GM15510 (cell line): ENCODE data around the gene VPS13D.

ENCODE experiments used
- POLR2A ChIP-seq: IDR thresholded peaks from 3 replicates; pipeline ENCODE4 v1.6.1; 2011; ENCODE audit warnings: borderline replicate concordance; ENCODE audit not compliant: insufficient read length; ENCODE audit errors: extremely low read depth

The VPS13D gene

GRCh38 chr1:12502336-12503109 is 272.7 kb downstream of the VPS13D start:
- TF ChIP-seq POLR2A: no peak

- TF ChIP-seq POLR2A: no peak
These were observed 273.9 kb downstream of the VPS13D start for GRCh38 chr1:12503709-12504108.

GRCh38 chr1:12504601-12505000 is 274.8 kb downstream of the VPS13D start:
- no peak for TF ChIP-seq POLR2A

GRCh38 chr1:12505231-12505630 is 275.4 kb downstream of the VPS13D start:
- no peak for TF ChIP-seq POLR2A

GRCh38 chr1:12505639-12506280 is 275.9 kb downstream of the VPS13D start:
- TF ChIP-seq POLR2A: no peak

GRCh38 chr1:12506281-12507280 is 276.8 kb downstream of the VPS13D start:
- no peak for TF ChIP-seq POLR2A

- TF ChIP-seq POLR2A: no peak
These were observed 277.8 kb downstream of the VPS13D start for GRCh38 chr1:12507631-12508030.

- TF ChIP-seq POLR2A: no peak
These were observed 279.0 kb downstream of the VPS13D start for GRCh38 chr1:12508849-12509248.

- TF ChIP-seq POLR2A: no peak
These were observed 281.3 kb downstream of the VPS13D start for GRCh38 chr1:12511128-12511484.

- TF ChIP-seq POLR2A: no peak
These were observed 282.0 kb downstream of the VPS13D start for GRCh38 chr1:12511516-12512468.

GRCh38 chr1:12513181-12513580 is 283.4 kb downstream of the VPS13D start:
- no peak for TF ChIP-seq POLR2A

GRCh38 chr1:12514590-12514989 is 284.8 kb downstream of the VPS13D start:
- TF ChIP-seq POLR2A: no peak

- no peak for TF ChIP-seq POLR2A
These were observed 285.4 kb downstream of the VPS13D start for GRCh38 chr1:12515234-12515633.

- no peak for TF ChIP-seq POLR2A
These were observed 286.9 kb downstream of the VPS13D start for GRCh38 chr1:12516741-12517140.
